ENCODE results near the gene IFNA8. TPM values are rescaled to one million over a fixed set of nuclear protein-coding genes. Genes with fewer than 3 reads are reported as not detected.

IFNA8 gene
- total RNA-seq, 1 experiment from 2014 or later, result not detected

GRCh38 chr9:21452681-21453080 is 43.8 kb downstream of the IFNA8 start:
- Mint-ChIP-seq H3K36me3 (no peaks in the 10 kb centered on the region), H3K4me1 (peaks cover 12% of the 10 kb centered on the region), H3K9me3 (no peaks in the 10 kb centered on the region), H3K27ac (no peak overlapping the region), H3K27me3 (ENCODE audit: low read depth) (no peaks in the 10 kb centered on the region; the same call in 1 of the 2 replicates), H3K4me3 (no peak overlapping the region)
- POLR2A ChIA-PET, result no interaction called here
- TF ChIP-seq ATF1 (CRISPR knock-in tag; IDR thresholded peaks at IDR 0.05), result no peak
- no peak for TF ChIP-seq ERG (CRISPR knock-in tag; IDR thresholded peaks at IDR 0.05)
- TF ChIP-seq GTF2I (CRISPR knock-in tag; conservative IDR thresholded peaks at IDR 0.05), result no peak
- no peak for TF ChIP-seq ZNF423 (CRISPR knock-in tag; IDR thresholded peaks at IDR 0.05)
- TF ChIP-seq ETV6 (CRISPR knock-in tag; IDR thresholded peaks at IDR 0.05), result no peak
- TF ChIP-seq, protein P1, sequence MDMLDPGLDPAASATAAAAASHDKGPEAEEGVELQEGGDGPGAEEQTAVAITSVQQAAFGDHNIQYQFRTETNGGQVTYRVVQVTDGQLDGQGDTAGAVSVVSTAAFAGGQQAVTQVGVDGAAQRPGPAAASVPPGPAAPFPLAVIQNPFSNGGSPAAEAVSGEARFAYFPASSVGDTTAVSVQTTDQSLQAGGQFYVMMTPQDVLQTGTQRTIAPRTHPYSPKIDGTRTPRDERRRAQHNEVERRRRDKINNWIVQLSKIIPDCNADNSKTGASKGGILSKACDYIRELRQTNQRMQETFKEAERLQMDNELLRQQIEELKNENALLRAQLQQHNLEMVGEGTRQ (CRISPR knock-in tag; IDR thresholded peaks at IDR 0.05), result no peak
- TF ChIP-seq ZNF219 (CRISPR knock-in tag; IDR thresholded peaks at IDR 0.05; ENCODE audit: borderline replicate concordance), result no peak
- TF ChIP-seq, protein P2, sequence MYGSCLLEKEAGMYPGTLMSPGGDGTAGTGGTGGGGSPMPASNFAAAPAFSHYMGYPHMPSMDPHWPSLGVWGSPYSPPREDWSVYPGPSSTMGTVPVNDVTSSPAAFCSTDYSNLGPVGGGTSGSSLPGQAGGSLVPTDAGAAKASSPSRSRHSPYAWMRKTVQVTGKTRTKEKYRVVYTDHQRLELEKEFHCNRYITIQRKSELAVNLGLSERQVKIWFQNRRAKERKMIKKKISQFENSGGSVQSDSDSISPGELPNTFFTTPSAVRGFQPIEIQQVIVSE (CRISPR knock-in tag; IDR thresholded peaks at IDR 0.05; ENCODE audit: borderline replicate concordance), result no peak
- TF ChIP-seq ARID4B (CRISPR knock-in tag; IDR thresholded peaks at IDR 0.05; ENCODE audit: borderline replicate concordance), result no peak
- no peak for TF ChIP-seq TEAD1 (CRISPR knock-in tag; IDR thresholded peaks at IDR 0.05)
- TF ChIP-seq TCF7 (CRISPR knock-in tag; IDR thresholded peaks at IDR 0.05; ENCODE audit: low read depth), result no peak
- CTCF ChIA-PET, result interaction anchor here (3.9 kb wide), 1 partner anchor 18 kb away, joined by 34 read pairs; no protein-coding TSS in a partner anchor
- no peak for ATAC-seq
- DNase-seq (ENCODE audit: low spot score), result no peak

DNA sequence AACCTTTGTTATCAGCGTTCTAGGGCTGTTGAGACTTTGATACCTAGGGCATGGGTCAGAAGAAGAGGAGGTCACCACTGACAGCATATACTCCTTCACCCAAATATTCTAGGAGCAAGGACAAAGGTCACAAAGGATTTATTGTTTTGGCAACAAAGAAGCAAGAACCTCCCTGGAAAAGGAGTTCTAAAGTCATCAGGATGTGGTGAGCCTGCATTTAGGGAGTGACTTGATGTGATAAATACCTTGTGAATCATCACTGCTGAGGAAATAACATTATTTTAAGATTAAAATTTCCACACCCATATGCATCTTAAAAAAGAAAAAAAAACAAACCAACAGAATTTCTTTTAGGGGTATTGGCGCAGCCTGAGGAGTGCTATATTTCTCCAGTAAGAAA is 45.2 kb downstream of the IFNA8 start:
- H3K4me1 Mint-ChIP-seq, result peaks cover 12% of the 10 kb centered on the region
- DNase-seq (ENCODE audit: low spot score) (no peak), ATAC-seq (no peak)
- POLR2A ChIA-PET, result no interaction called here
- no peaks in the 10 kb centered on the region for H3K36me3 Mint-ChIP-seq
- H3K27ac Mint-ChIP-seq, result no peak overlapping the region
- 0 out of 2 replicates have a peak, but pooled peaks cover 3% of the 10 kb centered on the region for H3K9me3 Mint-ChIP-seq
- CTCF ChIA-PET, result interaction anchor here (2.0 to 3.9 kb wide), 3 partner anchors 12 to 135 kb away, joined by 6 to 34 read pairs (median 29); no protein-coding TSS in a partner anchor
- H3K4me3 Mint-ChIP-seq, result no peak overlapping the region
- peaks cover 5% of the 10 kb centered on the region for H3K27me3 Mint-ChIP-seq (ENCODE audit: low read depth)
- no peak for TF ChIP-seq ZSCAN18 (CRISPR knock-in tag; IDR thresholded peaks at IDR 0.05)

DNA sequence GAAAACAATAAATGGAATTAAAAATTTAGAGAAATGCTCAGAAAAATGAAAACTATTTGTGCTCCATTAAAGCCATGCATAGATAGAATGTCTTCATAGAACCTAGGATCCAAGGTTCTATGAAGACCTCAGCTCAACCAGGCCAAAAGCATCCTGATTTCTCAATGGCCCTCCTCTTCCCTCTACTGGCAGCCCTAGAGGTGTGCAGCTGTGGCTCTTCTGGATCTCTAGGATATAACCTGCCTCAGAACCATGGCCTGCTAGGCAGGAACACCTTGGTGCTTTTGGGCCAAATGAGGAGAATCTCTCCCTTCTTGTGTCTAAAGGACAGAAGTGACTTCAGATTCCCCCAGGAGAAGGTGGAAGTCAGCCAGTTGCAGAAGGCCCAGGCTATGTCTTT is 46.4 kb downstream of the IFNA8 start:
- Mint-ChIP-seq H3K27ac (no peak overlapping the region), H3K4me1 (peaks cover 12% of the 10 kb centered on the region), H3K27me3 (ENCODE audit: low read depth) (peaks cover 5% of the 10 kb centered on the region), H3K4me3 (no peak overlapping the region), H3K36me3 (no peaks in the 10 kb centered on the region), H3K9me3 (0 out of 2 replicates have a peak, but pooled peaks cover 3% of the 10 kb centered on the region)
- TF ChIP-seq ZNF232 (CRISPR knock-in tag; IDR thresholded peaks at IDR 0.05) (no peak), MYBL2 (CRISPR knock-in tag; IDR thresholded peaks at IDR 0.05) (no peak), IRF1 (CRISPR knock-in tag; IDR thresholded peaks at IDR 0.05) (no peak)
- TF ChIP-seq, protein P3, sequence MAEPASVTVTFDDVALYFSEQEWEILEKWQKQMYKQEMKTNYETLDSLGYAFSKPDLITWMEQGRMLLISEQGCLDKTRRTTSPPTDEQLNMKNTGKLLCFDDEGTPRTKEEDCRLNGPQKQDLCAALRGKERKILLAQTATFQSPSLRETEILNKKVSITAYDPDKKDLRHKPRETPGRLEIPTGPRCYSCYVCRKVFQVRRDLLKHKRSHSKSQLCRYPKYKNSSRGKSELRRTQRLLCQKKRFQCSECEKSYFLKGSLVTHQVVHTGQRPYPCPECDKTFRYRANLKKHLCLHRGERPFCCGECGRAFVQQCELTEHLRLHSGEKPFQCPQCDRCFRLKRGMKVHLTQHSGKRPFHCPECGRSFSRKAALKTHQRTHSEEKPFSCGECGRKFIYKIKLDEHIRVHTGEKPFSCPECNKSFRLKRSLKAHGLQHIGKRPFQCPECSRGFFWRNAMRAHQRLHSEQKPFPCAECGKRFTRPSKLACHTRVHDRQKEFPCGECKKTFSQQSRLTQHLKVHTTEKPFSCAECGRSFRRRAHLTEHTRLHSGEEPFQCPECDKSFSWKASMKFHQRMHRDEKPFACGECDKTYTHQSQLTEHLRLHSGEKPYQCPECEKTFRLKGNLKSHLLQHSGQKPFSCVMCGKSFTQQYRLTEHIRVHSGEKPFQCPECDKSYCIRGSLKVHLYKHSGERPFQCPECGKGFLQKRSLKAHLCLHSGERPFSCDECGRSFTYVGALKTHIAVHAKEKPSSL (CRISPR knock-in tag; conservative IDR thresholded peaks at IDR 0.05), result no peak
- TF ChIP-seq, protein P4, sequence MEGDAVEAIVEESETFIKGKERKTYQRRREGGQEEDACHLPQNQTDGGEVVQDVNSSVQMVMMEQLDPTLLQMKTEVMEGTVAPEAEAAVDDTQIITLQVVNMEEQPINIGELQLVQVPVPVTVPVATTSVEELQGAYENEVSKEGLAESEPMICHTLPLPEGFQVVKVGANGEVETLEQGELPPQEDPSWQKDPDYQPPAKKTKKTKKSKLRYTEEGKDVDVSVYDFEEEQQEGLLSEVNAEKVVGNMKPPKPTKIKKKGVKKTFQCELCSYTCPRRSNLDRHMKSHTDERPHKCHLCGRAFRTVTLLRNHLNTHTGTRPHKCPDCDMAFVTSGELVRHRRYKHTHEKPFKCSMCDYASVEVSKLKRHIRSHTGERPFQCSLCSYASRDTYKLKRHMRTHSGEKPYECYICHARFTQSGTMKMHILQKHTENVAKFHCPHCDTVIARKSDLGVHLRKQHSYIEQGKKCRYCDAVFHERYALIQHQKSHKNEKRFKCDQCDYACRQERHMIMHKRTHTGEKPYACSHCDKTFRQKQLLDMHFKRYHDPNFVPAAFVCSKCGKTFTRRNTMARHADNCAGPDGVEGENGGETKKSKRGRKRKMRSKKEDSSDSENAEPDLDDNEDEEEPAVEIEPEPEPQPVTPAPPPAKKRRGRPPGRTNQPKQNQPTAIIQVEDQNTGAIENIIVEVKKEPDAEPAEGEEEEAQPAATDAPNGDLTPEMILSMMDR (IDR thresholded peaks at IDR 0.05), result 0 out of 2 replicates have a peak, but pooled peaks have one; percentile 31
- DNase-seq (ENCODE audit: low spot score), result peak; percentile 25
- POLR2A ChIA-PET, result no interaction called here
- CTCF ChIA-PET, result interaction anchor here (0.6 to 3.9 kb wide), 25 partner anchors 8 to 335 kb away, joined by 3 to 34 read pairs (median 5); no protein-coding TSS in a partner anchor
- ATAC-seq, result peak; percentile 97
